ENCODE results near the gene FAXDC2.

DNA sequence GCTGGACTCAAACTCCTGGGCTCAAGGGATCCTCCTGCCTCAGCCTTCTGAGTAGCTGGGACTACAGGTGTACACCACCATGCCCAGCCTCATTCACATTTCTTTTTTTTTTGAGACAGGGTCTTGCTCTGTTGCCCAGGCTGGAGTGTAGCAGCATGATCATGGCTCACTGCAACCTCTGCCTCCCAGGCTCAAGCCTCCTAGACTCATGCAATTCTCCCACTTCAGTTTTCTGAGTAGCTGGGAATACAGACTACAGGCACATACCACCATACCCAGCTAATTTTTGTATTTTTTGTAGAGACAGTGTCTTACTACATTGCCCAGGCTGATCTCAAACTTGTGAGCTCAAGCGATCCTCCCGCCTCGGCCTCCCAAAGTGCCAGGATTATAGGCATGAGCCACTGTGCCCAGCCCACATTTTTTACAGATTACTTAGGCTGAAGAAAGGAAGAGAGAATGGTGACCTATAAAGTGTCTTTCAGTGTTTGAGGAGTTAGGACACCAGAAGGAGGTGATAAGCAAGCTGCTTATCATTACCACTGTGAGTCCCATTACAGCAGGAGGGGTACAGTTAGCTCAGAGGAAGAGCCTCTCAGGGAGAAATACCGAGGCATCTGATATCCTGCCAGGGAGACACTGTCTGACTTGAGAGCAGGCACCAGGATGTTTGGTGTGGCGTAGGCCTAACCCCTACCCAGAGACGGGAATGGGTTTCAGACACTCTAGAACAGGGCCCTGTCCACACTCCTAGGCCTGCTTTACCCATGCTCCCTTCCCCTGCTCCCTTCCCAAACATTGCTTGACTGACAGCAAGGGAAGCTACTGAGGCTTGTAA, 9.7 kb downstream of the FAXDC2 start:
- TF ChIP-seq, protein P1, sequence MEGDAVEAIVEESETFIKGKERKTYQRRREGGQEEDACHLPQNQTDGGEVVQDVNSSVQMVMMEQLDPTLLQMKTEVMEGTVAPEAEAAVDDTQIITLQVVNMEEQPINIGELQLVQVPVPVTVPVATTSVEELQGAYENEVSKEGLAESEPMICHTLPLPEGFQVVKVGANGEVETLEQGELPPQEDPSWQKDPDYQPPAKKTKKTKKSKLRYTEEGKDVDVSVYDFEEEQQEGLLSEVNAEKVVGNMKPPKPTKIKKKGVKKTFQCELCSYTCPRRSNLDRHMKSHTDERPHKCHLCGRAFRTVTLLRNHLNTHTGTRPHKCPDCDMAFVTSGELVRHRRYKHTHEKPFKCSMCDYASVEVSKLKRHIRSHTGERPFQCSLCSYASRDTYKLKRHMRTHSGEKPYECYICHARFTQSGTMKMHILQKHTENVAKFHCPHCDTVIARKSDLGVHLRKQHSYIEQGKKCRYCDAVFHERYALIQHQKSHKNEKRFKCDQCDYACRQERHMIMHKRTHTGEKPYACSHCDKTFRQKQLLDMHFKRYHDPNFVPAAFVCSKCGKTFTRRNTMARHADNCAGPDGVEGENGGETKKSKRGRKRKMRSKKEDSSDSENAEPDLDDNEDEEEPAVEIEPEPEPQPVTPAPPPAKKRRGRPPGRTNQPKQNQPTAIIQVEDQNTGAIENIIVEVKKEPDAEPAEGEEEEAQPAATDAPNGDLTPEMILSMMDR (IDR thresholded peaks at IDR 0.05) = no peak
- no peak for TF ChIP-seq POLR2A (IDR thresholded peaks at IDR 0.05)
